ENCODE results near the gene CD300C. TPM values are rescaled to one million over a fixed set of nuclear protein-coding genes. Genes with fewer than 3 reads are reported as not detected.
A peak's percentile ranks its signal among the peaks of the same experiment; 100 is the strongest.

Gene CD300C
- total RNA-seq, 1 experiment from 2014 or later = not detected

GRCh38 chr17:74502861-74503260 lies 43.1 kb downstream of the CD300C start:
- POLR2A ChIA-PET = no interaction called here
- H3K27me3 Mint-ChIP-seq (ENCODE audit: low read depth) = no peaks in the 10 kb centered on the region
- H3K27ac Mint-ChIP-seq = no peak overlapping the region

DNA sequence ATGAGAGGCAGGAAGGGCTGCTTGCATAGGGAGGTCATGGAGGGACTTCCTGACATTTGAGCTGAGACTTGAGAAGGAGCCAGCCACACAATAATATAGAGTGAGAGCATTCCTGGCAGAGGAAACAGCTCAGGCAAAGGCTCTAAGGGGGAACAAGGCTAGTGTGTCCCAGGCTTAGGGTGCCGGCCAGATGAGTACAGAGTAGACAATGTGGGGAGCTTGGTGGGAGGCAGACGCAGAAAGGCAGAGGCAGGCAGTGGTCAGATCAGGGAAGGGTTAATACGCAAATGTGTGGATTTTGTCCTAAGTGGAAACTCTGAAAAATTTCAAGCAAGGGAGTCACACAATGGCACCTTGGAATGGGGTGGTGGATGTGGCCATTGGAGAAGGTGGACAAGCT lies 45.9 kb downstream of the CD300C start:
- DNase-seq (ENCODE audit: low spot score) = no peak
- ChIA-PET CTCF (interaction anchor here (2.6 kb wide), 1 partner anchor 131 kb away, joined by 13 read pairs; the partner anchor contains the start of gene GPR142), POLR2A (interaction anchor here (0.7 kb wide), 1 partner anchor 138 kb away, joined by 3 read pairs; no protein-coding TSS in a partner anchor)
- H3K27ac Mint-ChIP-seq = no peak overlapping the region
- ATAC-seq = no peak
- H3K9me3 Mint-ChIP-seq = no peaks in the 10 kb centered on the region
- H3K27me3 Mint-ChIP-seq (ENCODE audit: low read depth) = no peaks in the 10 kb centered on the region; the same call in 1 of the 2 replicates
- no peaks in the 10 kb centered on the region for H3K4me1 Mint-ChIP-seq
- no peak overlapping the region for H3K4me3 Mint-ChIP-seq
- TF ChIP-seq ZNF138 (CRISPR knock-in tag; conservative IDR thresholded peaks at IDR 0.05) (no peak), GTF2I (CRISPR knock-in tag; conservative IDR thresholded peaks at IDR 0.05) (0 out of 2 replicates have a peak, but pooled peaks have one; percentile 34)
- no peaks in the 10 kb centered on the region for H3K36me3 Mint-ChIP-seq

More at GRCh38 chr17:74502861-74503260, 43.1 kb downstream of the CD300C start:
- DNase-seq (ENCODE audit: low spot score) = no peak
- CTCF ChIA-PET = interaction anchor here (1.1 to 1.3 kb wide), 2 partner anchors 124 to 134 kb away, joined by 3 to 4 read pairs; no protein-coding TSS in a partner anchor
- Mint-ChIP-seq H3K36me3 (no peaks in the 10 kb centered on the region), H3K9me3 (no peaks in the 10 kb centered on the region), H3K4me3 (no peak overlapping the region), H3K4me1 (no peaks in the 10 kb centered on the region)
- no peak for ATAC-seq
- TF ChIP-seq, protein P1, sequence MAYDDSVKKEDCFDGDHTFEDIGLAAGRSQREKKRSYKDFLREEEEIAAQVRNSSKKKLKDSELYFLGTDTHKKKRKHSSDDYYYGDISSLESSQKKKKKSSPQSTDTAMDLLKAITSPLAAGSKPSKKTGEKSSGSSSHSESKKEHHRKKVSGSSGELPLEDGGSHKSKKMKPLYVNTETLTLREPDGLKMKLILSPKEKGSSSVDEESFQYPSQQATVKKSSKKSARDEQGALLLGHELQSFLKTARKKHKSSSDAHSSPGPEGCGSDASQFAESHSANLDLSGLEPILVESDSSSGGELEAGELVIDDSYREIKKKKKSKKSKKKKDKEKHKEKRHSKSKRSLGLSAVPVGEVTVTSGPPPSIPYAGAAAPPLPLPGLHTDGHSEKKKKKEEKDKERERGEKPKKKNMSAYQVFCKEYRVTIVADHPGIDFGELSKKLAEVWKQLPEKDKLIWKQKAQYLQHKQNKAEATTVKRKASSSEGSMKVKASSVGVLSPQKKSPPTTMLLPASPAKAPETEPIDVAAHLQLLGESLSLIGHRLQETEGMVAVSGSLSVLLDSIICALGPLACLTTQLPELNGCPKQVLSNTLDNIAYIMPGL (CRISPR knock-in tag; IDR thresholded peaks at IDR 0.05) = no peak
- TF ChIP-seq ZNF512 (CRISPR knock-in tag; IDR thresholded peaks at IDR 0.05; ENCODE audit: borderline replicate concordance) (no peak), GRHL2 (CRISPR knock-in tag; IDR thresholded peaks at IDR 0.05; ENCODE audit: insufficient replicate concordance, severe bottlenecking) (no peak), ZNF396 (CRISPR knock-in tag; IDR thresholded peaks at IDR 0.05; ENCODE audit: borderline replicate concordance) (no peak), ELF4 (CRISPR knock-in tag; IDR thresholded peaks at IDR 0.05; ENCODE audit: low read depth) (no peak)

DNA sequence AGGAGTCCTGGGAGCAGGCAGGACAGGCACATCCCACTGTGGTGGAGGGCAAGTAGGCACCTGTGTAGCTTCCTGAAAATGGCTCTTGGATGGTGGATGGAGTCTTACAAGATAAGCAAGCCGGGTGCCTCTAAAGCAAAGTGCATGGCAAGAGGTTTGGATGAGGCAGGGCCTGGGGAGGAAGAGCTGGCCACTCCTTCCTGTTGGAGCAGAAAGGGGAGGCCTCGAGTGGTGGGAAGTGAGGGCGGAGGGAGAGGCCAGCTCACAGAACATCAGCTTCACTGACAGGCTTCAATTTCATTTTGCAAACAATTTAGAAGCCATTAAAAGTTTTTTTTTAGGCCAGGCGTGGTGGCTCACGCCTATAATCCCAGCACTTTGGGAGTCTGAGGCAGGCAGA lies 48.4 kb downstream of the CD300C start:
- POLR2A ChIA-PET = interaction anchor here (0.5 to 0.7 kb wide), 2 partner anchors 48 to 58 kb away, joined by 4 read pairs; no protein-coding TSS in a partner anchor

More for the DNA sequence above, 48.4 kb downstream of the CD300C start:
- Mint-ChIP-seq H3K27ac (peak overlapping the region; percentile 54; the same call in 1 of the 2 replicates), H3K27me3 (ENCODE audit: low read depth) (no peaks in the 10 kb centered on the region; the same call in 1 of the 2 replicates), H3K4me1 (0 out of 2 replicates have a peak, but pooled peaks cover 3% of the 10 kb centered on the region), H3K36me3 (no peaks in the 10 kb centered on the region), H3K9me3 (no peaks in the 10 kb centered on the region), H3K4me3 (no peak overlapping the region)
- TF ChIP-seq NFYB (CRISPR knock-in tag; conservative IDR thresholded peaks at IDR 0.05; ENCODE audit: low read depth) (no peak), STAT6 (CRISPR knock-in tag; conservative IDR thresholded peaks at IDR 0.05; ENCODE audit: low read depth) (no peak), ZNF423 (CRISPR knock-in tag; IDR thresholded peaks at IDR 0.05) (no peak), NR2C2 (CRISPR knock-in tag; IDR thresholded peaks at IDR 0.05) (no peak), ZNF416 (CRISPR knock-in tag; IDR thresholded peaks at IDR 0.05) (no peak)
- TF ChIP-seq, protein P2, sequence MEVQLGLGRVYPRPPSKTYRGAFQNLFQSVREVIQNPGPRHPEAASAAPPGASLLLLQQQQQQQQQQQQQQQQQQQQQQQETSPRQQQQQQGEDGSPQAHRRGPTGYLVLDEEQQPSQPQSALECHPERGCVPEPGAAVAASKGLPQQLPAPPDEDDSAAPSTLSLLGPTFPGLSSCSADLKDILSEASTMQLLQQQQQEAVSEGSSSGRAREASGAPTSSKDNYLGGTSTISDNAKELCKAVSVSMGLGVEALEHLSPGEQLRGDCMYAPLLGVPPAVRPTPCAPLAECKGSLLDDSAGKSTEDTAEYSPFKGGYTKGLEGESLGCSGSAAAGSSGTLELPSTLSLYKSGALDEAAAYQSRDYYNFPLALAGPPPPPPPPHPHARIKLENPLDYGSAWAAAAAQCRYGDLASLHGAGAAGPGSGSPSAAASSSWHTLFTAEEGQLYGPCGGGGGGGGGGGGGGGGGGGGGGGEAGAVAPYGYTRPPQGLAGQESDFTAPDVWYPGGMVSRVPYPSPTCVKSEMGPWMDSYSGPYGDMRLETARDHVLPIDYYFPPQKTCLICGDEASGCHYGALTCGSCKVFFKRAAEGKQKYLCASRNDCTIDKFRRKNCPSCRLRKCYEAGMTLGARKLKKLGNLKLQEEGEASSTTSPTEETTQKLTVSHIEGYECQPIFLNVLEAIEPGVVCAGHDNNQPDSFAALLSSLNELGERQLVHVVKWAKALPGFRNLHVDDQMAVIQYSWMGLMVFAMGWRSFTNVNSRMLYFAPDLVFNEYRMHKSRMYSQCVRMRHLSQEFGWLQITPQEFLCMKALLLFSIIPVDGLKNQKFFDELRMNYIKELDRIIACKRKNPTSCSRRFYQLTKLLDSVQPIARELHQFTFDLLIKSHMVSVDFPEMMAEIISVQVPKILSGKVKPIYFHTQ (CRISPR knock-in tag; IDR thresholded peaks at IDR 0.05) = no peak
- ATAC-seq (no peak), DNase-seq (ENCODE audit: low spot score) (no peak)
- CTCF ChIA-PET = interaction anchor here (0.8 to 3.7 kb wide), 6 partner anchors 31 to 129 kb away, joined by 3 to 26 read pairs (median 5); partner anchors contain the start of gene CD300A

Measured in WTC11 (cell line).